Glomerular visceral epithelial cell (primary cell): ENCODE measurements around the gene RAB4A.
"Not testable (repeated sequence)": the region's sequence is repeated elsewhere in the genome, so short reads cannot be mapped to it uniquely, and the experiment has no call there.

Experiments used
- DNase-seq: peaks from one replicate; pipeline ENCODE4 v3.0.0-alpha.2; 2016; ENCODE audit errors: extremely low spot score

The RAB4A gene

DNA sequence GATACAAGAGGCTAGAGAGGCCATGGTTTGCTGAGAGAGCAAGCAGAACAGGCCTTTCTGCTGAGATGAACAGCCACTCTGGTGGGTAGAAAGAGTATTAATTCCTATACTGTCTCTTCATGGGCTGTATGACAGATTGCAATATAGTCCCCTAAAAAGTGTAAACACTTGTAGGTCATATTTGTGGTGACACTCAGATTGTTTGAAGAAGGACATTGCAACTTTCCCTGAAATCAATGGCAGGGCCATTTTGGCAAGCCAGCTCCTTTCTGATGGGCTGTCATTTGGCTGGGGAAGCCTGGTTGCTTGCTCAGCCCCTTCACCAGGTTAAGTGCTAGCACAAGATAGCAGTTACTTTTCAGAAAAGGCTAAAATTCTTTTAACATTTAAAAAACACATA, 27.5 kb downstream of the RAB4A start:
- DNase-seq, result no peak

- no peak for DNase-seq
These were observed 28.1 kb downstream of the RAB4A start for GRCh38 chr1:229298887-229299503.

DNA sequence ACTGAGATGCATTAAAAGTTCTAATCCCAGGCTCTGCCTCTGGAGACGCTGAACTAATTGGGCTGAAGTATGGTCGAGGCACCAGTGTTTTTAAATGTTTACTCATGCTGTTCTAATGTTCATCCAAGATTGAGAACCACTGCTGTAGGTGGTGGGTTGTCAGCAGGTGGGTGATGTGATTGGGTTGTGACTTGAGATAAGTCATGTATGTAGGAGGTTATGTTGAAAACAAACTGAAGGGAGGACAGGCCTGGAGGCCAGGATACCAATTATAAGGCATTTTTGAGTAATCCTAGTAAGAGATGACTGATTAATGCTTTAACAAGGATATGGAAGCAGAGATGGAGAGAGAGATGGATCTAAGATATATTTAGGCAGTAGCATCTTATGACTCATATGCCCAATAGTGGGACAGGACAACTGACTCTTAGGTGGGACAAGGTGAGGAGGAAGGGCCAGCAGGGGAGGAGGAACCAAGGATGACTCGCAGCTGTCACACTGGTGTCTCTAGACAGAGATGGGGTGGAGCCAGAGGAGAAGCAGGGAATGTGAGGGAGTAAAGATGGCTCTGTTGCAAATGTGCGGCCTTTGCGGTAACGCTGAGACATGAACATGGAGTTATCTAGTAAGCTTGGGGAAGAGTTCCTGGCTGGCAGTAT, 29.3 kb downstream of the RAB4A start:
- no peak for DNase-seq

DNA sequence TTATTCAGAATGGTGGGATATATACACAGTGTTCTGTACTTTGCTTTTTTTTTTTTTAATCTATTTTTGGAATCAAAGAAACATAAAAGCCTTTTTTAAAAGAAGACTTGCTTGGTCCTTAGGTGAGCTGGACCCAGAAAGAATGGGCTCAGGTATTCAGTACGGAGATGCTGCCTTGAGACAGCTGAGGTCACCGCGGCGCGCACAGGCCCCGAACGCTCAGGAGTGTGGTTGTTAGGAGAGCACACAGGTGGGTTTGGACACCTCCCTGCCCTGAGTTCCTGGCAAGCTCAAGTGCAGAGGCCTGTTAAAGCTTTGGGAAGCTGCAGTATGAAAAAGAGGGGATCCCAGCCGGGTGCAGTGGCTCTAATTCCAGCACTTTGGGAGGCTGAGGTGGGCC, 31.8 kb downstream of the RAB4A start:
- DNase-seq, result no peak

DNA sequence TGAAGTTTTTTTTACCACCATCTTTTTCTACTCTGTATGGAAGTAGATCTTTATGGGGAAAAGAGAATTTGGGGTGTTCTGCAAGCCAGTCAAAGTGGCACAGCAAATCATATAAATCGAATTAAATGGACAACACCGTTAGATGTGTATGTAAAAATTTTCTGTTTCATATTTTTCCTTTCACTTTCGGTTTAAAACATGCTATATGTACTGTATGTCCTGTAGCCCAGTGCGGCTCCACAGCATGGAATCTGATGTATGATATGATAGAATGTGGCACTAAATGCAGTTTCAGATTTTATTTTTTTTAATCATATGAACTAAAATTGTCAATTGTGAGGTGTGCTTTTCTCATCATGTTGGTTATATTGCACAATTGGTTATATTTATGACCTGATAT, 32.9 kb downstream of the RAB4A start:
- no peak for DNase-seq

DNA sequence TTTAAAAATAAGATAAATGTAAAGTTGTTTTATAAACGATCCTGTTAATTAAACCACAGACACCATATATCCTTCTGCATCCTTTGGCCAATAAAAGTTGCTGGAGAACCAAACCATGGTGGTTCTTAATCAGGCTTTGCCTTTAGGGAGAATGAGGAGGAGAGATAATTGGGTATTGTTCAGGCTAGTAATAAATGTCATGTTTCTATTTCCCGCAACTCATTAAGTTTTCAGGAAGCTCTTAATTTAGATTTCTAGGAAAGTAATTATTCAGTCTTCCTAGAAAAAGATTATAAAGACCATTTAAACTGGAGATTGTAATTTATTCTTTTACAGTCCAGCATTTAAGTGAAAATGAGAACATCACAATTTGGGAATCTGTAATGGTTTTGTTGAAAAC, 34.5 kb downstream of the RAB4A start:
- DNase-seq, result no peak

- DNase-seq, result no peak
These were observed 38.2 kb downstream of the RAB4A start for GRCh38 chr1:229309074-229309473.

DNA sequence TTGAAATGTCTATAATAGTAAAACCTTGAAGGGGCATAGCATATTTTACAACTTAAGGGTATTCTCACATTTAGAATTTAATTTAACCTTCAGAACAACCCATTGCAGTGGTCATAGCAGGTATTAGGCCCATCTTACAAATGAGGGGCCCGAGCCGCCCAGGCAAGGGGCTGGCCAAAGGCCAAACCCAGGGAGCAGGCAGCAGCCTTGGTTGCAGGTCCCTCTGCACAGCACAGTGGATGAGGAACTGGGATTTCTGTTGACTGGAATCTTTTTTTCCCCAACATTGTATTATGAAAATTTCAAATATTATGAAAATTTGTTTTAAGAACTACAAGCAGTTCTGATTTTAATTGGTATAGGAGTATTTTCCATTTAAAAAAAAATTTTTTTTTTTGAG, 38.8 kb downstream of the RAB4A start:
- DNase-seq, result no peak

DNA sequence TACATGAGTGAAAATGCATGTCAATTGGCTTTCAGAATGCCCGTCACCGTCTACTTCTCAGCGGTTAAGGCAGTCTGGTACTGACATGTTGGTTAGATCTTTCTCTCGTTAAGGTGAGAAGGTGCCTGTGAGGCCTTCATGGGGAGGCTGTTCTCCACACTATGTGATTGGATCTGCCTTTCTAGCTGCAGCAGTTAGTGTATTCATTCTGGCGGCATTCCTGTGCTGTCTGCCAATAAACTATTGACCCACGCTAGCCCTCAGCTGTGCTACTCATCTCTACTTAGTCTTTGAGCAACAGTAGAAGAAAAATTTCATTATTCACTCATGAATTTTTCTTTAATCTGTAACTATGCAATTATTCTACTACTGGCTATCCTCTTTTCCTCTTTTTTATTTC, 39.9 kb downstream of the RAB4A start:
- DNase-seq, result no peak

DNA sequence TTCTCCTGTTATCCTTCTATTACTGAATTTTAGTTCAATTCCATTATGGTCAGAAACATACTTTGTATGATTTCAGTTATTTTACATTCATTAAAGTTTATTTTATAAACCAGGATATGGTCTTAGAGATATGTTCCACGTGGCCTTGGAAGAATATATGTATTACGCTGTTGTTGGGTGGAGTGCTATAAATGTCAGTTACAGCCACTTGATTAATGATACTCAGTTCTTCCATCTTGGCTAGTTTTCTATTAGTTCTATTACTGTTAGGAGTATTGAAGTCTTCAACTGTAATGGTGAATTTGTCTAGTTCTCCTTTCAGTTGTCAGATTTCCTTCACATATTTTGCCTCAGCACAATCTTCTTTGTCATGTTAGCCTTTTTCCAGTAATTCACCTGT, 45.3 kb downstream of the RAB4A start:
- DNase-seq, result no peak

DNA sequence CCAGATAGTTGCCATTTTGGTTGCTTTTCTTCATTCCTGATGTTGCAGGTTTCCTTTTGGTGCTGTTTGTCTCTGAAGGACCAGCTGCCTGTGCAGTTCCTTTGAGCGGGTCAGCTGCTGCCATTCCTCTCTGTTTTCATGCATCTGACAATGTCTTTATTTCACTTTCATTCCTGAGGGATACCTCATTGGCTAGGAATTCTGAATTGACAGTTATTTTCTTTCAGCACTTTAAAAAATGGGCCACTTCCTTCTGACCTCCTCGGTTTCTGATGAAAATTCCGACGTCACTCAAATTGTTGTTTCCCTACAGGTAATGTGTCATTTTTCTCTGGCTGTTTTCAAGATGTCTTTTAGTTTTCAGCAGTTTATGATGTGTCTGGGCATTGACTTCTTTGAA, 47.1 kb downstream of the RAB4A start:
- DNase-seq, result peak; percentile 5

DNA sequence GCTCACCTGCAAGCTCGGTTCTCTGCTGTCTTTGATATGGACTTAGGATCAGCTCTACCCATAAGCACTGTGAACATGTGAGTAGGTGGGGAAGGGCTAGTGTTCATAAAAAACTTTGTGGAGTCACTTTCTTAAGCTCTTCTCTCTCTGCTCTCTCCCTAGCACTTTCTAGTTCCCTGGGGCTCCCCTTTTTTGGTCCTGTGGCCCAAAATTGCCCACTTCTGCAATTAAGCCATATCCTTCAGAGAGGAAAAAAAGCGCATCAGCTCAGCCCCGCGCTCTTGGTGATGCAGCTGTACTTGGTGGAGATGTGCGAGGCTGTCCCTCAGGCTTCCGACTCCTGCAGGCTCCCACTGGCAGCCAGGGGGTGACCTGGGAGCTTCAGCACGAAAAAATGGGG, 48.6 kb downstream of the RAB4A start:
- no peak for DNase-seq

- DNase-seq, result no peak
These were observed 52.3 kb downstream of the RAB4A start for GRCh38 chr1:229323201-229323600.

- DNase-seq, result no peak
These were observed 53.1 kb downstream of the RAB4A start for GRCh38 chr1:229323885-229324553.

- no peak for DNase-seq
These were observed 54.5 kb downstream of the RAB4A start for GRCh38 chr1:229325401-229325800.

DNA sequence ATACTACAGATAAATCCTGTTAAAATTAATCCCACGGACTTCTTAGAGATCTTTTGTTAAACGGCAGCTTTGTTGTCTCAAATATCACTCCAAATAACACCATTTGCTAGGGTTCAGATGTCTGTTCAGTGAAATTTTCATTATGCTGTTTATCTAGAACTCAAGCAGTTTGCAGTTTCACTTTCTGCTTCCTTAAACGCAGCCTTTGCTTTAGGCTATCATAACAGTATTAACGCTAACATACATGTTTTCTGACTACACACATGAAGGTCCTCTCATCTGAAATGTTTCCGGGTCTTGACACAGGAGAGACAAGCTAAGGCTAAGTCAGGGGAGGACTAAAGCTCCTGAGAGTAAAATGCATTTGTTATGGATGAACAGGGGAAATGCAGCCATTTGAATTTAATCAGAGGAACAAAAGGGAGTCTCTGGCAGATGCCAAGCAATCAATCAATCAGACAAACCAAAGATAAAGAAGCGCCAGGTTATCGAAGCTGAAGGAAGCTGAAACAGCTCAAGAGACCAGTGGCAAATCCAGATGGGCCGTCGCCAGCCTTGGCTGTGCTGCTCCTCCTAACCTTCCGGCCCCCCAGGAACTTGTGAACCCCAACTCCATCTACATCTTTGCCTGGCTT, 55.1 kb downstream of the RAB4A start:
- DNase-seq, result no peak

GRCh38 chr1:229326601-229327000, 55.7 kb downstream of the RAB4A start:
- DNase-seq, result no peak

- DNase-seq, result not testable (repeated sequence)
These were observed 56.9 kb downstream of the RAB4A start for GRCh38 chr1:229327765-229328164.

DNA sequence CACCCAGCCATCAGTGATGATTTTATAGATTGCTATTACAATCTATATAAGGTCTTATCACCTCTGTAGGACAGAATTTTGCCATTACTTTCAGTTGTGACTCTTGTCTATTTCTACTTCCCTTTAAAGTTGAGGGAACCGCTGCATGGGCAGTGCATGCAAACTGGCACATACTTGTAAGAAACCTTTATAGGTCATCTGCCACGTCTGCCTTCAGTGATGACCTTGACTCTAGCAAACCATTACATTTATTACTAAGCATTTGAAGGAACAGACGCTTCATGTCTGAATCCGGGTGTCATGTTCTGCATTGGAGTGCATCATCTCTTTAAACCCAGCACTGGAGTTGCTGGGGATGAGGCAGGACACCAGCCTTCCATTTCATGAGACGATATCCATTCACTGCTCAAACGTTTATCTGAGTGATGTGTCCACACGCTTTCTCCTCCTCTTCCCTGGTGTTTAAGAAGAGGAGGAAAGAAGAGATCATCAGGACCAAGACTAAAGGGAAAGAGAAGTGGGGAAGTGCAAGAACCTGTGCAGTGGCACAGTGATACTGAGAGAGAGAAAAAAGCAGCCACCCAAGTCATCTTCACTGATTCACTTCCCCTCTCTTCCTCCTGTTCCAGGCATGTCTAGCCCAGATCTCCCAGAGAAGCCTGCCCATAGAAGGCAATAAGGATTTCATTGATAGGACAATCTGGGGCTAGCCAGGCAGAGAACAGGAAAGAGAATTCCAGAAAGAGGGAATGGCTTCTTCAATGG, 57.9 kb downstream of the RAB4A start:
- DNase-seq, result no peak

- no peak for DNase-seq
These were observed 63.4 kb downstream of the RAB4A start for GRCh38 chr1:229334269-229334668.

- no peak for DNase-seq
These were observed 63.8 kb downstream of the RAB4A start for GRCh38 chr1:229334716-229335115.

- DNase-seq, result no peak
These were observed 65.4 kb downstream of the RAB4A start for GRCh38 chr1:229336345-229336744.
